SK-N-SH treated with all-trans-retinoic acid at 6 μM for 48 hours (cell line): ENCODE data around the gene IRF1.

Experiments
- ATAC-seq: fragments of 200-7000 bp; cut with Tn5 transposase; 3 replicates; pipeline ENCODE4 v1.9.1; 2020; ENCODE audit warnings: mild to moderate bottlenecking, moderate library complexity
- ARNTL ChIP-seq: fragments of 450-650 bp; formaldehyde crosslinking; IDR thresholded peaks from 2 replicates; pipeline ENCODE4 v1.5.0; 2020; ENCODE audit warnings: low read depth, mild to moderate bottlenecking, moderate library complexity, borderline replicate concordance
- BACH2 ChIP-seq: fragments of 250-450 bp; sonication (Bioruptor Pico); IDR thresholded peaks from 2 replicates; pipeline ENCODE4 v1.9.0; 2021; ENCODE audit warnings: mild to moderate bottlenecking, borderline replicate concordance
- CSDC2 ChIP-seq: fragments of 250-450 bp; sonication (Bioruptor Pico); IDR thresholded peaks from 2 replicates; pipeline ENCODE4 v1.5.0; 2020; ENCODE audit warnings: mild to moderate bottlenecking, moderate library complexity
- ESRRG ChIP-seq: fragments of 250-450 bp; sonication (Bioruptor Pico); IDR thresholded peaks from 2 replicates; pipeline ENCODE4 v1.6.1; 2021; ENCODE audit warnings: mild to moderate bottlenecking
- GLIS3 ChIP-seq: fragments of 250-450 bp; sonication (Bioruptor Pico); IDR thresholded peaks from 2 replicates; pipeline ENCODE4 v1.5.0; 2020; ENCODE audit warnings: mild to moderate bottlenecking, moderate library complexity
- ISL1 ChIP-seq: fragments of 250-450 bp; sonication (Bioruptor Pico); IDR thresholded peaks from 2 replicates; pipeline ENCODE4 v2.1.2; 2022; ENCODE audit warnings: mild to moderate bottlenecking, moderate library complexity
- OSR1 ChIP-seq: fragments of 250-450 bp; sonication (Bioruptor Pico); IDR thresholded peaks from 2 replicates; pipeline ENCODE4 v1.8.0; 2022; ENCODE audit warnings: moderate library complexity, mild to moderate bottlenecking, inconsistent platforms
- RARB ChIP-seq: fragments of 250-450 bp; sonication (Bioruptor Pico); IDR thresholded peaks from 2 replicates; pipeline ENCODE4 v1.8.0; 2021; ENCODE audit warnings: mild to moderate bottlenecking, moderate library complexity
- SNAI2 ChIP-seq: fragments of 250-450 bp; sonication (Bioruptor Pico); IDR thresholded peaks from 2 replicates; pipeline ENCODE4 v1.5.0; 2020; ENCODE audit warnings: mild to moderate bottlenecking, moderate library complexity
- TCF4 ChIP-seq: fragments of 250-450 bp; sonication (Bioruptor Pico); IDR thresholded peaks from 2 replicates; pipeline ENCODE4 v1.8.0; 2021; ENCODE audit warnings: mild to moderate bottlenecking, moderate library complexity, borderline replicate concordance
- TOX ChIP-seq: fragments of 250-450 bp; sonication (Bioruptor Pico); IDR thresholded peaks from 2 replicates; pipeline ENCODE4 v1.8.0; 2021; ENCODE audit warnings: mild to moderate bottlenecking, moderate library complexity, borderline replicate concordance
- ZC3H10 ChIP-seq: fragments of 250-450 bp; sonication (Bioruptor Pico); IDR thresholded peaks from 2 replicates; pipeline ENCODE4 v1.5.1; 2021; ENCODE audit warnings: mild to moderate bottlenecking, moderate library complexity
- ZFP3 ChIP-seq: fragments of 250-450 bp; sonication (Bioruptor Pico); IDR thresholded peaks from 2 replicates; pipeline ENCODE4 v1.5.0; 2020; ENCODE audit warnings: mild to moderate bottlenecking, moderate library complexity
- ZFP30 ChIP-seq: fragments of 450-650 bp; formaldehyde crosslinking; IDR thresholded peaks from 2 replicates; pipeline ENCODE4 v1.5.0; 2022; ENCODE audit warnings: mild to moderate bottlenecking, moderate library complexity
- ZNF565 ChIP-seq: fragments of 450-650 bp; formaldehyde crosslinking; conservative IDR thresholded peaks from 2 replicates; pipeline ENCODE4 v1.5.0; 2020; ENCODE audit warnings: low read depth, mild to moderate bottlenecking, moderate library complexity
- ZNF70 ChIP-seq: fragments of 450-650 bp; formaldehyde crosslinking; IDR thresholded peaks from 2 replicates; pipeline ENCODE4 v1.5.0; 2020; ENCODE audit warnings: mild to moderate bottlenecking, moderate library complexity
- ZNF8 ChIP-seq: fragments of 450-650 bp; formaldehyde crosslinking; IDR thresholded peaks from 2 replicates; pipeline ENCODE4 v1.5.0; 2020; ENCODE audit warnings: mild to moderate bottlenecking, moderate library complexity
- TF ChIP-seq, protein P1 (sequence below): fragments of 250-450 bp; sonication (Bioruptor Pico); IDR thresholded peaks from 2 replicates; pipeline ENCODE4 v1.5.1; 2021; ENCODE audit warnings: mild to moderate bottlenecking, moderate library complexity
- TF ChIP-seq, protein P2 (sequence below): fragments of 250-450 bp; sonication (Bioruptor Pico); IDR thresholded peaks from 2 replicates; pipeline ENCODE4 v1.5.0; 2020; ENCODE audit warnings: mild to moderate bottlenecking, moderate library complexity
- TF ChIP-seq, protein P3 (sequence below): fragments of 250-450 bp; sonication (Bioruptor Pico); IDR thresholded peaks from 2 replicates; pipeline ENCODE4 v1.8.0; 2020; ENCODE audit warnings: mild to moderate bottlenecking, moderate library complexity, borderline replicate concordance

The IRF1 gene

DNA sequence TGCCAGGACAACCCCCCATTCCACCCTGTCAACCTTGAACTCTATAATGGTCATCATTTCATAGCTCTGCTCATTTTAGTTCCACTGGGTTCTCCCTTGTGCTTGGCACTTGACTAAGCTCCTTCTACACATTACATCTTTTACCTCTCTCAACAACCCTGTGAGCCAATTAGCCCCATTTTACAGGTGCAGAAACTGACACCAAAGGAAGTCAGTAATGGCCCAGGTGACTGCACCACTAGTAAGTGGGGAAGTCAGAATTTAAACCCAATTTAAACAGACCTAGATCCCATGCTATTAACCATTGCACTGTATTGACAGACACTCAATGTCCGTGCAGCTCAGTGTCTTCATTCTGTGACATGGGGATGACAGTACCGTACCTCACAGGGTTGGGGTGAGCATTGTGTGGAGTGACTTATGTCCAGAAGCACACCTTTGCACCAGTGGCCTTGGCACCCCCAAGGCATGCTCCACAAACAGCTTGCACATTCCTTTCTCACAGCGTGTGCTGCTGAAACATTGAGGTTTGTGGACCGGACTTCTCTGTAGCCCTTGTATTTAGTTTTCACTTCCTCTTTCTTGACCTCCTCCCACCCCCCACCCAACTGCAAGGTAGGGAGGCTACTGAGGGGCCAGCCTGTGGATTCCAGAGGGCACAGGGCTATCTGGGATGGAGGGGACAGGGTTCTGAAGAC is 23.1 kb downstream of the IRF1 start:
- ATAC-seq: no peak
- TF ChIP-seq, protein P1, sequence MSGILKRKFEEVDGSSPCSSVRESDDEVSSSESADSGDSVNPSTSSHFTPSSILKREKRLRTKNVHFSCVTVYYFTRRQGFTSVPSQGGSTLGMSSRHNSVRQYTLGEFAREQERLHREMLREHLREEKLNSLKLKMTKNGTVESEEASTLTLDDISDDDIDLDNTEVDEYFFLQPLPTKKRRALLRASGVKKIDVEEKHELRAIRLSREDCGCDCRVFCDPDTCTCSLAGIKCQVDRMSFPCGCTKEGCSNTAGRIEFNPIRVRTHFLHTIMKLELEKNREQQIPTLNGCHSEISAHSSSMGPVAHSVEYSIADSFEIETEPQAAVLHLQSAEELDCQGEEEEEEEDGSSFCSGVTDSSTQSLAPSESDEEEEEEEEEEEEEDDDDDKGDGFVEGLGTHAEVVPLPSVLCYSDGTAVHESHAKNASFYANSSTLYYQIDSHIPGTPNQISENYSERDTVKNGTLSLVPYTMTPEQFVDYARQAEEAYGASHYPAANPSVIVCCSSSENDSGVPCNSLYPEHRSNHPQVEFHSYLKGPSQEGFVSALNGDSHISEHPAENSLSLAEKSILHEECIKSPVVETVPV (CRISPR knock-in tag): no peak
- TF ChIP-seq, protein P2, sequence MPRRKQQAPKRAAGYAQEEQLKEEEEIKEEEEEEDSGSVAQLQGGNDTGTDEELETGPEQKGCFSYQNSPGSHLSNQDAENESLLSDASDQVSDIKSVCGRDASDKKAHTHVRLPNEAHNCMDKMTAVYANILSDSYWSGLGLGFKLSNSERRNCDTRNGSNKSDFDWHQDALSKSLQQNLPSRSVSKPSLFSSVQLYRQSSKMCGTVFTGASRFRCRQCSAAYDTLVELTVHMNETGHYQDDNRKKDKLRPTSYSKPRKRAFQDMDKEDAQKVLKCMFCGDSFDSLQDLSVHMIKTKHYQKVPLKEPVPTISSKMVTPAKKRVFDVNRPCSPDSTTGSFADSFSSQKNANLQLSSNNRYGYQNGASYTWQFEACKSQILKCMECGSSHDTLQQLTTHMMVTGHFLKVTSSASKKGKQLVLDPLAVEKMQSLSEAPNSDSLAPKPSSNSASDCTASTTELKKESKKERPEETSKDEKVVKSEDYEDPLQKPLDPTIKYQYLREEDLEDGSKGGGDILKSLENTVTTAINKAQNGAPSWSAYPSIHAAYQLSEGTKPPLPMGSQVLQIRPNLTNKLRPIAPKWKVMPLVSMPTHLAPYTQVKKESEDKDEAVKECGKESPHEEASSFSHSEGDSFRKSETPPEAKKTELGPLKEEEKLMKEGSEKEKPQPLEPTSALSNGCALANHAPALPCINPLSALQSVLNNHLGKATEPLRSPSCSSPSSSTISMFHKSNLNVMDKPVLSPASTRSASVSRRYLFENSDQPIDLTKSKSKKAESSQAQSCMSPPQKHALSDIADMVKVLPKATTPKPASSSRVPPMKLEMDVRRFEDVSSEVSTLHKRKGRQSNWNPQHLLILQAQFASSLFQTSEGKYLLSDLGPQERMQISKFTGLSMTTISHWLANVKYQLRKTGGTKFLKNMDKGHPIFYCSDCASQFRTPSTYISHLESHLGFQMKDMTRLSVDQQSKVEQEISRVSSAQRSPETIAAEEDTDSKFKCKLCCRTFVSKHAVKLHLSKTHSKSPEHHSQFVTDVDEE (CRISPR knock-in tag): no peak
- TF ChIP-seq, protein P3, sequence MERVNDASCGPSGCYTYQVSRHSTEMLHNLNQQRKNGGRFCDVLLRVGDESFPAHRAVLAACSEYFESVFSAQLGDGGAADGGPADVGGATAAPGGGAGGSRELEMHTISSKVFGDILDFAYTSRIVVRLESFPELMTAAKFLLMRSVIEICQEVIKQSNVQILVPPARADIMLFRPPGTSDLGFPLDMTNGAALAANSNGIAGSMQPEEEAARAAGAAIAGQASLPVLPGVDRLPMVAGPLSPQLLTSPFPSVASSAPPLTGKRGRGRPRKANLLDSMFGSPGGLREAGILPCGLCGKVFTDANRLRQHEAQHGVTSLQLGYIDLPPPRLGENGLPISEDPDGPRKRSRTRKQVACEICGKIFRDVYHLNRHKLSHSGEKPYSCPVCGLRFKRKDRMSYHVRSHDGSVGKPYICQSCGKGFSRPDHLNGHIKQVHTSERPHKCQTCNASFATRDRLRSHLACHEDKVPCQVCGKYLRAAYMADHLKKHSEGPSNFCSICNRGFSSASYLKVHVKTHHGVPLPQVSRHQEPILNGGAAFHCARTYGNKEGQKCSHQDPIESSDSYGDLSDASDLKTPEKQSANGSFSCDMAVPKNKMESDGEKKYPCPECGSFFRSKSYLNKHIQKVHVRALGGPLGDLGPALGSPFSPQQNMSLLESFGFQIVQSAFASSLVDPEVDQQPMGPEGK (CRISPR knock-in tag): no peak
- TF ChIP-seq ZNF70 (no peak), GLIS3 (no peak), ZNF565 (CRISPR knock-in tag) (no peak), BACH2 (CRISPR knock-in tag) (no peak), ESRRG (CRISPR knock-in tag) (no peak), ZFP3 (CRISPR knock-in tag) (no peak), ARNTL (CRISPR knock-in tag) (no peak), TCF4 (CRISPR knock-in tag) (no peak), OSR1 (CRISPR knock-in tag) (no peak), ZFP30 (CRISPR knock-in tag) (no peak), ZNF8 (CRISPR knock-in tag) (no peak), CSDC2 (CRISPR knock-in tag) (no peak)

DNA sequence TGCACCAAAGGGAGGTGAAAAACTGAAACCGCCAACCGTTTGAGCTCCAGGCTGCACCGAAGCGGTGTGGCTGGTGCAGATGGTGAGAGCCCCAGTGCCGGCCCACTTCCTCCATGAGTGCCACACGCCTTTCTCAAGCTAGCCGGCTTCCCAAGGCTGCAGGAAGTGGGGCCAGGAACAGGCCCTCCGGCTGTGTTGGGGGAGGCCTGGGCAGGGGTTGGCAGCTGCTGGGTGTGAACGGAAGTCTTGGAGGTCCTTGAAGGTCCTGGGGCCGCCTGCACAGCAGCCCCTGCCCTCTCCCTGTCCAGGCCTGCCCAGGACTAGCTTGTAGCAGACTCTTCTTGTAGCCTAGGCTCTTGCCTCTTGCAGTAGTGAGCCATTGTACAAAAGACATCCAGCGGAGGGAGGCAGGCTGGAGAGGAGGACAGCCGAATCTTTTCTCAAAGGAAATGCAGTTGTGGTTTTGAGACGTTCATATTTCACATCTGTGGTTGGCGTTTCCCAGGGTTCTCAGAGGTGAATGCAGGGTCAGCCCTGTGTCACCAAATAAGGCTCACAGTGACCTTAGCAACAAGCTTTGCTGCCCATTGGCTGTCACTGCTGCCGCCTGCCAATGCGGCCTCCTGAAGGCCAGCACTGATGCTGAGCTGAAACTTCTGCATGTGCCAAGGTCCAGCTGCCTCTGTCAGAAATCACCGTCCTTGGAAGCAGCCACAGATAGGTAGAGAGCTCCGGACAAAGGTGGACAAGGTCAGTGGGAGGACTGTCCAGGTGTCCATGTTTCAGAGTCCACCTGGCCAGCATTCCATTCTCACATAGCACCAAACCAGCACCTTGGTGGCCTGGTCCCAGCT is 23.9 kb downstream of the IRF1 start:
- TF ChIP-seq GLIS3: no peak
- TF ChIP-seq, protein P3 (CRISPR knock-in tag): no peak
- TF ChIP-seq ZNF565 (CRISPR knock-in tag): no peak
- no peak for TF ChIP-seq ISL1
- TF ChIP-seq SNAI2 (CRISPR knock-in tag): no peak
- TF ChIP-seq, protein P2 (CRISPR knock-in tag): no peak
- no peak for TF ChIP-seq TOX (CRISPR knock-in tag)
- no peak for TF ChIP-seq RARB (CRISPR knock-in tag)
- TF ChIP-seq ZNF8 (CRISPR knock-in tag): no peak
- TF ChIP-seq ARNTL (CRISPR knock-in tag): no peak
- TF ChIP-seq ZFP30 (CRISPR knock-in tag): no peak
- TF ChIP-seq ESRRG (CRISPR knock-in tag): no peak
- TF ChIP-seq ZC3H10 (CRISPR knock-in tag): no peak
- no peak for TF ChIP-seq ZFP3 (CRISPR knock-in tag)
- TF ChIP-seq TCF4 (CRISPR knock-in tag): no peak
- TF ChIP-seq, protein P1 (CRISPR knock-in tag): no peak
- TF ChIP-seq ZNF70: no peak
- TF ChIP-seq OSR1 (CRISPR knock-in tag): no peak
- TF ChIP-seq, all 23 proteins: peak for 0
- ATAC-seq: no peak; the same call in 2 of the 3 replicates
